ENCODE measurements around the gene NPHP3.

DNA sequence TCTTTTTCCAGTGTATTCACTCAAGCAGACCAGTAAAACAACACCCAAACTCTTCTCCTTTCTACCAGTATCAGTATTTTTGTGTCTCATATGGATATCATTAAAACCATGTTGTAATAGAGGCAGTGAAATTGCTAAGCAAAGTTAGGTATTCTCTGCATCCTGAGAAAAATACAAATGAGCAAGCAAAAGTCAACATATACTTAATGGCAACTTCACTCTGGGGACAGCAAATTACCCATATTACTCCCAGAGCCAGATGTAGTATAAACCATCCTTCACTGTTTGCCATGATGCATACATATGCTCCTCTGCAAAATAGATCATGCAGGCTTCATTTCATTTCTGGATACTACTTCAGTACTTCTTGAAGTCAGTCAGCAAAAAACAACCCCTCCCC is 40.0 kb downstream of the NPHP3 start:
- TF ChIP-seq, protein P1, sequence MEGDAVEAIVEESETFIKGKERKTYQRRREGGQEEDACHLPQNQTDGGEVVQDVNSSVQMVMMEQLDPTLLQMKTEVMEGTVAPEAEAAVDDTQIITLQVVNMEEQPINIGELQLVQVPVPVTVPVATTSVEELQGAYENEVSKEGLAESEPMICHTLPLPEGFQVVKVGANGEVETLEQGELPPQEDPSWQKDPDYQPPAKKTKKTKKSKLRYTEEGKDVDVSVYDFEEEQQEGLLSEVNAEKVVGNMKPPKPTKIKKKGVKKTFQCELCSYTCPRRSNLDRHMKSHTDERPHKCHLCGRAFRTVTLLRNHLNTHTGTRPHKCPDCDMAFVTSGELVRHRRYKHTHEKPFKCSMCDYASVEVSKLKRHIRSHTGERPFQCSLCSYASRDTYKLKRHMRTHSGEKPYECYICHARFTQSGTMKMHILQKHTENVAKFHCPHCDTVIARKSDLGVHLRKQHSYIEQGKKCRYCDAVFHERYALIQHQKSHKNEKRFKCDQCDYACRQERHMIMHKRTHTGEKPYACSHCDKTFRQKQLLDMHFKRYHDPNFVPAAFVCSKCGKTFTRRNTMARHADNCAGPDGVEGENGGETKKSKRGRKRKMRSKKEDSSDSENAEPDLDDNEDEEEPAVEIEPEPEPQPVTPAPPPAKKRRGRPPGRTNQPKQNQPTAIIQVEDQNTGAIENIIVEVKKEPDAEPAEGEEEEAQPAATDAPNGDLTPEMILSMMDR (IDR thresholded peaks at IDR 0.05) = no peak
- no peak for TF ChIP-seq POLR2AphosphoS5 (IDR thresholded peaks at IDR 0.05)
- no peak for TF ChIP-seq EP300 (IDR thresholded peaks at IDR 0.05)

All from esophagus muscularis mucosa (tissue), 4 donors.